ENCODE data around the gene EHD3.

EHD3 gene

DNA sequence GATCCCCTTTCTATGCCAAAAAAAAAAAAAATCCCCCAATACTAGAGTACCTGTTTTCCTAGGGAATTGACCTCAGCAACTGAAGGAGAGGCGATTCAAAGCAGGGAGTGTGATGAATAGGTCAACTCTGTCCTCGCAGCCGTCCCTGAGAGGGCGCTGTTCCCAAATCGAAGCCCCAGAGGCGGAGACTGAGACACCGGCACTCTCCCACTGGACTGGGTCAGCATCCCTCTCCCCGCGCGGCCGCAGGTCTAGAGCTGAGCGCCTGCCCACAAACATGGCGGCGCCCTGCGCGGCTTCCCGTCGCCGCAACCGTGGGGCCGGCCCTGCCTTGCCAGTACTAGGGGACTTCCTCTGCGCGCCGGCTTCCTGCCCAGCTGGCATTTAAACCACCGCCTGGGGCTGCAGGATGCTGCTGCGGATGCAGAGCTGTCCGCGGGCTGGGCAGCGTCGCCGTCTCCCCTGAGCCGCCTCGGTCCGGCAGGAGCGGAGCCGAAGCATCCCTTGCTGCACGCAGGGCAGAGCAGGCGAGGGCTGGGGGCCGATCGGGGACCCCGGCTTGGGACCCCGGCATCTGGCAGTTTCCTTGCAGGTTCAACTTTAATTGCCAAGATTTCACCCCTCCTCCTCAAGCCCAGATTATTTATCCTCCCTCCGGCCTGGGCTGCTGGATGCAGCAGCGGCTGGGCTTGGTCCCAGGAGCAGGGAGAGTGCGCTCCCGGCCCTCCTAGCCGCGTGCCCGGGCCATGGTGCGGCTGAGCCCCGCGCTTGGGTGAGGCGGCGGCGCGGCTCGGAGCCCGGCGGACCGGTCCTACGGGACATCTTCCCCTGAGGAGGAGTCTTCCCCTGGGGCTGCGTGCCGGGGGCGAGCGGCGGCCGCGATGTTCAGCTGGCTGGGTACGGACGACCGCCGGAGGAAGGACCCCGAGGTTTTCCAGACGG is at the start of gene EHD3:
Gene EHD3 (plus strand): TSS at position 412 of the 942 bp plus-strand sequence. CDS start 470 bp downstream, at position 882.
- peak within 1 kb of the TSS; percentile 69 for H3K4me3 ChIP-seq (ENCODE audit: control insufficient read depth, low read depth, low read length)
- TF ChIP-seq, protein P1, sequence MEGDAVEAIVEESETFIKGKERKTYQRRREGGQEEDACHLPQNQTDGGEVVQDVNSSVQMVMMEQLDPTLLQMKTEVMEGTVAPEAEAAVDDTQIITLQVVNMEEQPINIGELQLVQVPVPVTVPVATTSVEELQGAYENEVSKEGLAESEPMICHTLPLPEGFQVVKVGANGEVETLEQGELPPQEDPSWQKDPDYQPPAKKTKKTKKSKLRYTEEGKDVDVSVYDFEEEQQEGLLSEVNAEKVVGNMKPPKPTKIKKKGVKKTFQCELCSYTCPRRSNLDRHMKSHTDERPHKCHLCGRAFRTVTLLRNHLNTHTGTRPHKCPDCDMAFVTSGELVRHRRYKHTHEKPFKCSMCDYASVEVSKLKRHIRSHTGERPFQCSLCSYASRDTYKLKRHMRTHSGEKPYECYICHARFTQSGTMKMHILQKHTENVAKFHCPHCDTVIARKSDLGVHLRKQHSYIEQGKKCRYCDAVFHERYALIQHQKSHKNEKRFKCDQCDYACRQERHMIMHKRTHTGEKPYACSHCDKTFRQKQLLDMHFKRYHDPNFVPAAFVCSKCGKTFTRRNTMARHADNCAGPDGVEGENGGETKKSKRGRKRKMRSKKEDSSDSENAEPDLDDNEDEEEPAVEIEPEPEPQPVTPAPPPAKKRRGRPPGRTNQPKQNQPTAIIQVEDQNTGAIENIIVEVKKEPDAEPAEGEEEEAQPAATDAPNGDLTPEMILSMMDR (conservative IDR thresholded peaks at IDR 0.05; ENCODE audit: control insufficient read depth, insufficient read depth, low read depth, low read length): peak; percentile 50
- DNase-seq (ENCODE audit: low read depth): peak; percentile 77

DNA sequence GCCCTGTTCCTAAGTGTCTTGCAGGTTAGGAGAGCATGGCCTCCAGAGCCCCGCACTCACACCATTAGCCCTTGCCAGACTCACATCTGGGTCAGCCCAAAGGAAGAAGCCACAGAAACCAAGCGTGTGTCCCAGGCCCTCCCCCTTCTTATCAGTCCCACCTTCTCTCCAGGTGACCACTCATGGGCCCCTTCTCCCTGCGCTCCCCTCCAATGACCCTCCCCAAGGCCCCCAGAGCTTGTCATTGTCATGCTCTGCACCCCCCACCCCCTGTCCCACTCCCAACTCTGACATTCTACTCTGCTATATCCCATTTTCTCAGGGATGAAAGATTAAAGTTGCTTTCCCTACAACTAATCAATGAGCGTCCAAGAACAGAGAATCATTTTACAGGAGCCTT is 46.8 kb upstream of the EHD3 start:
- H3K4me3 ChIP-seq (ENCODE audit: control insufficient read depth, low read depth, low read length): no peak overlapping the region
- TF ChIP-seq, protein P1 (conservative IDR thresholded peaks at IDR 0.05; ENCODE audit: control insufficient read depth, insufficient read depth, low read depth, low read length): no peak
- DNase-seq (ENCODE audit: low read depth): no peak

DNA sequence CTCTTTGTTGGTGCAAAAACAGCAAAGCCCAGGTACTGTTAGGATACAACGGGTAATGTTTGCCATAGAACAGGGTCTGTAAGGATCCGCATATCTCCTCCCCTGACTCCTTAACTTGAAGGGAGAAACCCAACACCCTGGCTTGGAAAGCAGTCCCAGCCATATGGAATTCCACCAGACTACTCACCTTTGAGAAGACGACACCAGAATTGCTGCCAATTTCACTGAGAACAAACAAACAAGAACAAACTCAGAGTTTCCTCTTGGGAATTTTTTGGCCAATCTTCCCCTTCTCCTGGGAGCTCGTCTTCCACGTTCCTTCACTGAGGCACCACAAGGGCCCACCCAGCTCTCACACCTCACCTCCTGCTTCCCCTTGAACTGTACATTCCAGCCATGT is 45.8 kb upstream of the EHD3 start:
- DNase-seq (ENCODE audit: low read depth): no peak
- no peak overlapping the region for H3K4me3 ChIP-seq (ENCODE audit: control insufficient read depth, low read depth, low read length)
- TF ChIP-seq, protein P1 (conservative IDR thresholded peaks at IDR 0.05; ENCODE audit: control insufficient read depth, insufficient read depth, low read depth, low read length): no peak

DNA sequence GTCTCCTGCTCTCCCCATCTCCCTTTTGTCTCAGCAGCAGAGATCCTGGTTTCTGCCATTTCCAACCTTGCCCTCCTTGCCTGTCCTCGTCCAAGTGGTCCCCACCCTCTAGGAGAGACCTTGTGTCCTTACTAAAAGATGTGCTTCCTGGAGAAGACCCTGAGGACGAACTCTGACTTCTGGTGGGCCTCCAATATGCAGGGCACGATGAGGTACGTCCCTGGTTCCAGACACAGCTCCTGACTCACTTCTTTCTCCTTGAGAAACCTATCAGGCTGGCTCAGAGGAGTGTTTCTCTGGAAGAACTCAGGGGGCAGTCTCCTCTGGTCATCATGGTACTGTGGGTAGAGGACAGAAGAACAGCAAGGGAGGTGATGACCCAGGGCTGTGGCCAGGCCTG is 44.8 kb upstream of the EHD3 start:
- DNase-seq (ENCODE audit: low read depth): no peak
- TF ChIP-seq, protein P1 (conservative IDR thresholded peaks at IDR 0.05; ENCODE audit: control insufficient read depth, insufficient read depth, low read depth, low read length): no peak
- no peak overlapping the region for H3K4me3 ChIP-seq (ENCODE audit: control insufficient read depth, low read depth, low read length)

DNA sequence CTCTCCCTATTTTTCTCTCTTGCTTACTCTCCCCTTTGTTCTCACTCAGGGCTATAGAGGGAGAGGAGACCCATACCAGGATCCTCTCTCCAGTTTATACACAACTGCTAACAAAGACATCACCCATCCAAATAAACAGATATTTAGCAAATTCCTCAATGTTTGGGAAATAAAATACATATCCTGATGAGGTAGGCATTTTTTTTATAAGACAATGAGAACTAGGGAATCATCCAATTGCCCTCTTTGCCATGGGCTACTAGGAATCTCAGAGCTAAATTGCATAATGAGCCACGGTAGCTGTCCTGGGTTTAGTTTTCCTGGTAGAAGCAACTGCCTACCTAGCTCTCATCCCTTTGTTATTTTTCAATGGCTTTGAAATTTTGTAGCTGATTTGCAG is 43.8 kb upstream of the EHD3 start:
- DNase-seq (ENCODE audit: low read depth): no peak
- TF ChIP-seq, protein P1 (conservative IDR thresholded peaks at IDR 0.05; ENCODE audit: control insufficient read depth, insufficient read depth, low read depth, low read length): no peak
- H3K4me3 ChIP-seq (ENCODE audit: control insufficient read depth, low read depth, low read length): no peak overlapping the region

DNA sequence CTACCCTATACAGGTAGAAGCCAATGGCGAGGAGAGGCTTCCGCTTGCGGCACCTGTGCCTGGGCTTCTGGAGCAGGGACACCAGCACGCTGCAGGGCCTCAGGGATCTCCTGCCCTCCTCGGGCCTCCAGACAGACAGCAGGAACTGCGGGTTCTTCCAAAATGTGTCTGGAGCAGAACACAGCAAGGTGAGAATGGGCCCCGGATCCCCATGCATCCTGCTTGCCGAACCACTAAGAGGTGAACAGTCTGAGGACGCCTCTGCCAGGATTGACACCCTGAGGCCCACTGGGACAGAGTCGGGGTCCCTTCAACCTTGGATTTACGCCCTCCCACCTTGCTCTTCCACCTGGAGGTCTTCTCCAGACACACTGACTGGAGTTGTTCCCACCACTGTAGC is 42.0 kb upstream of the EHD3 start:
- no peak overlapping the region for H3K4me3 ChIP-seq (ENCODE audit: control insufficient read depth, low read depth, low read length)
- TF ChIP-seq, protein P1 (conservative IDR thresholded peaks at IDR 0.05; ENCODE audit: control insufficient read depth, insufficient read depth, low read depth, low read length): no peak
- DNase-seq (ENCODE audit: low read depth): no peak

All from fibroblast of mammary gland (primary cell).